ENCODE results near the gene DHRS13. TPM values are rescaled to one million over a fixed set of nuclear protein-coding genes. Genes with fewer than 3 reads are reported as not detected.
"Not testable (repeated sequence)": the region's sequence is repeated elsewhere in the genome, so short reads cannot be mapped to it uniquely, and the experiment has no call there.

Gene DHRS13
- total RNA-seq, 1 donor from 2014 or later: 8.2 TPM

DNA sequence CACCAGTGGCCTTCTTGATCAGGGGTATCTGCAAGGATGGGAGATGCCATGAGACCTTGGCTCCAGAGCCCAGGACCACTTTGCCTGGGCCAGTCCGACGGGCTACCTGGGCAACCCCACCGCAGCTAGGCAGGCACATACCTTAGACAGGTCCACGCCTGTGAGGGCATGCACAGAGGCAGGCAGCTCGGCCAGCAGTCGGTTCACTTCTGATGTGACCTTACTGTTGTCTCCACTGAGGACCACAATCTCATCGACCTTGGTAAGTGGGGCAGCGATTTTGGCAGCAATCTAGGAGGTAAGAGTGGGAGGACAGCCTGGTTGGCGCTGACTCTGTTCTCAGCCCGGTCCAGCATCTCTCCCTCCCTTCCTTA lies 22.3 kb downstream of the DHRS13 start:
- Mint-ChIP-seq H3K9me3 (ENCODE audit: unreplicated experiment) (no peaks in the 10 kb centered on the region), H3K4me1 (ENCODE audit: unreplicated experiment) (peaks cover 8% of the 10 kb centered on the region), H3K27ac (ENCODE audit: unreplicated experiment) (no peak overlapping the region), H3K27me3 (ENCODE audit: unreplicated experiment) (peaks cover 4% of the 10 kb centered on the region), H3K4me3 (ENCODE audit: unreplicated experiment) (no peak overlapping the region), H3K36me3 (ENCODE audit: low read depth, unreplicated experiment) (peaks cover 47% of the 10 kb centered on the region)
- no peak for DNase-seq (ENCODE audit: low spot score)
- TF ChIP-seq, protein P1, sequence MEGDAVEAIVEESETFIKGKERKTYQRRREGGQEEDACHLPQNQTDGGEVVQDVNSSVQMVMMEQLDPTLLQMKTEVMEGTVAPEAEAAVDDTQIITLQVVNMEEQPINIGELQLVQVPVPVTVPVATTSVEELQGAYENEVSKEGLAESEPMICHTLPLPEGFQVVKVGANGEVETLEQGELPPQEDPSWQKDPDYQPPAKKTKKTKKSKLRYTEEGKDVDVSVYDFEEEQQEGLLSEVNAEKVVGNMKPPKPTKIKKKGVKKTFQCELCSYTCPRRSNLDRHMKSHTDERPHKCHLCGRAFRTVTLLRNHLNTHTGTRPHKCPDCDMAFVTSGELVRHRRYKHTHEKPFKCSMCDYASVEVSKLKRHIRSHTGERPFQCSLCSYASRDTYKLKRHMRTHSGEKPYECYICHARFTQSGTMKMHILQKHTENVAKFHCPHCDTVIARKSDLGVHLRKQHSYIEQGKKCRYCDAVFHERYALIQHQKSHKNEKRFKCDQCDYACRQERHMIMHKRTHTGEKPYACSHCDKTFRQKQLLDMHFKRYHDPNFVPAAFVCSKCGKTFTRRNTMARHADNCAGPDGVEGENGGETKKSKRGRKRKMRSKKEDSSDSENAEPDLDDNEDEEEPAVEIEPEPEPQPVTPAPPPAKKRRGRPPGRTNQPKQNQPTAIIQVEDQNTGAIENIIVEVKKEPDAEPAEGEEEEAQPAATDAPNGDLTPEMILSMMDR (IDR thresholded peaks at IDR 0.05; ENCODE audit: unreplicated experiment): no peak

DNA sequence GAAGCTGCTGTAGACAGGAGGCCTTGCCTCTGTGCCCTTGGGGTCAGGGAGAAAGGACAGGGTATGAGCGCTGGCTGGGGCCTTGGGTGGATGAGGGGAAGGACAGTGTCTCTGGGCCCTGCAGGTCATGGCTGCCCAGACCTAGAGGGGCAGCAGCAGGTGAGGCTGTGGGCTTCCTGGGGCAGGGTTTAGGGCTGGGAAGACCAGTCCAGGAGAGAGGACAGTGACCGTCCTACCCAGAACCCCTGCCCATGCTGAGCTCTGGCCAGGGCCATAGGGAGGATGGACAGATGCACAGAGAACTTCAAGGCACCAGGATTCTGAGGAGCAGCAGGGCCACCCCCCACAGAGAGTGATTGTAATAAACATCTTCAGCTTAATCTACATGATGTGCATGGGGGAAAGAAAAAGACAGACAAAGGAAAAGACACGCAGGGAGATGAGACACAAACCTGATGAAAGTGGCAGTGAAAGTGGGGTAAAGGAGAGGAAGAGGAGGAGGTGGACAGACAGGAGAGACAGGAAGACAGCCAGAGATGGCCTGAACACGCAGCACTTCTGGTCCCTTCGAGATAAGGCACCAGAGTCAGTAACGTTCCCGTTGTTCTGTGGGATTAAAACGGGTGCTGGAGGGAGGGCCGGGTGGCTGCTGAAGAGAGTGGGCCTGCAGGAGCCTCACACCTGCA lies 22.9 kb downstream of the DHRS13 start:
- H3K4me3 Mint-ChIP-seq (ENCODE audit: unreplicated experiment): no peak overlapping the region
- TF ChIP-seq, protein P1 (IDR thresholded peaks at IDR 0.05; ENCODE audit: unreplicated experiment): no peak
- H3K36me3 Mint-ChIP-seq (ENCODE audit: low read depth, unreplicated experiment): peaks cover 42% of the 10 kb centered on the region
- H3K27ac Mint-ChIP-seq (ENCODE audit: unreplicated experiment): peak overlapping the region; percentile 13
- H3K9me3 Mint-ChIP-seq (ENCODE audit: unreplicated experiment): no peaks in the 10 kb centered on the region
- no peak for DNase-seq (ENCODE audit: low spot score)
- H3K4me1 Mint-ChIP-seq (ENCODE audit: unreplicated experiment): peaks cover 3% of the 10 kb centered on the region
- peaks cover 6% of the 10 kb centered on the region for H3K27me3 Mint-ChIP-seq (ENCODE audit: unreplicated experiment)

DNA sequence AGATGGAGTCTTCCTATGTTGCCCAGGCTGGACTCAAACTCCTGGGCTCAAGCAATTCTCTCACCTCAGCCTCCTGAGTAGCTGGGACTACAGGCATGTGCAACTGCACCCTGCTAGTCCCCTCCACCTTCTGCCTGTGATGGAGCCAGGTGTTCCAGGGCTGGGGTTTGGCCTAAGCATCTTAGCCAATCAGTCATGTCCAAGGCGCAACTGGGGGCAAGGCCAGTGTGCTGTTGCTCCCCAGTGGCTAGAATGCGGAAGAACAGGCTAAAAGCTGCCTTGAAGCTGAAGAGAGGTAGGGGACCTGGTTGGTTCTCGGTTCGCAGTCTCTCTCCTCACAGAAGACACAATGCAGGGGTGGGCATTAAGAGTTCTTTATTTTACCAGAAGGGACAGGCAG lies 23.9 kb downstream of the DHRS13 start:
- Mint-ChIP-seq H3K9me3 (ENCODE audit: unreplicated experiment) (no peaks in the 10 kb centered on the region), H3K27me3 (ENCODE audit: unreplicated experiment) (peaks cover 1% of the 10 kb centered on the region), H3K4me3 (ENCODE audit: unreplicated experiment) (peak overlapping the region; percentile 65), H3K4me1 (ENCODE audit: unreplicated experiment) (no peaks in the 10 kb centered on the region), H3K36me3 (ENCODE audit: low read depth, unreplicated experiment) (peaks cover 39% of the 10 kb centered on the region), H3K27ac (ENCODE audit: unreplicated experiment) (no peak overlapping the region)
- TF ChIP-seq, protein P1 (IDR thresholded peaks at IDR 0.05; ENCODE audit: unreplicated experiment): peak; percentile 21
- DNase-seq (ENCODE audit: low spot score): peak; percentile 41

DNA sequence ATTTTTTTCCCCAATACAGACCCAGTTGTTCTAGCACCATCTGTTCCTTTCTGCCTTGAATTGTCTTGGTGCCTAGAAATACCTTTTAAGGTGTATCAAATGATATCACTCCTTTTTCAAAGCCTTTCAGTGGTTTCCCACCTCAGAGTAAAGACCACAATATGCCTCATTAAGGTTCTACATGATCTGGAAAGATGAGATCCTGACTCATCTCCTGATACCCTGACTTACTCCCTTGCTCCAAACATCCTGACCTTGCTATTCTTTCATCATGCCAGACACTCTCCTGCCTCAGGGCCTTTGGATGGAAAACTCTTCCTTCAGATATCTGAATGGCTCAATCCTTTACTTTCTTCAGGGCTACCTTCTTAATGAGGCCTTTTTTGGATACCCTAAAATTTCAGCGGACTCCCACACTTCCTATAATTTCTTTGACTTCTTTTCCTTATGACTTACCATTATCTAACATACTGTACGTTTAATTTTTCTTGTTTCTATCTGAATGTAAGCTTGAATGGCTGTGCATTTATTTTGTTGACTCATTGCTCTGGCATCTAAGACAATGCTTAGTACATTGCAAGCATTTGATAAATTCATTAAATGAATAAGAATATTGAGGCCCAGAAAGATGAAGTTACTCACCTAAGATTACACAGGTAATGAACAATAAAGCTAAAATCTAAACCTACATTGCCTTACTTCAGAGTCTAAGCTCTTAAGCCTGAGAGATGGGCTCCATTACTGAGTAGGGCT lies 24.5 kb downstream of the DHRS13 start:
- no peaks in the 10 kb centered on the region for H3K9me3 Mint-ChIP-seq (ENCODE audit: unreplicated experiment)
- H3K4me3 Mint-ChIP-seq (ENCODE audit: unreplicated experiment): no peak overlapping the region
- no peaks in the 10 kb centered on the region for H3K4me1 Mint-ChIP-seq (ENCODE audit: unreplicated experiment)
- TF ChIP-seq, protein P1 (IDR thresholded peaks at IDR 0.05; ENCODE audit: unreplicated experiment): no peak
- H3K27ac Mint-ChIP-seq (ENCODE audit: unreplicated experiment): no peak overlapping the region
- DNase-seq (ENCODE audit: low spot score): no peak
- H3K36me3 Mint-ChIP-seq (ENCODE audit: low read depth, unreplicated experiment): peaks cover 37% of the 10 kb centered on the region
- H3K27me3 Mint-ChIP-seq (ENCODE audit: unreplicated experiment): peaks cover 1% of the 10 kb centered on the region

DNA sequence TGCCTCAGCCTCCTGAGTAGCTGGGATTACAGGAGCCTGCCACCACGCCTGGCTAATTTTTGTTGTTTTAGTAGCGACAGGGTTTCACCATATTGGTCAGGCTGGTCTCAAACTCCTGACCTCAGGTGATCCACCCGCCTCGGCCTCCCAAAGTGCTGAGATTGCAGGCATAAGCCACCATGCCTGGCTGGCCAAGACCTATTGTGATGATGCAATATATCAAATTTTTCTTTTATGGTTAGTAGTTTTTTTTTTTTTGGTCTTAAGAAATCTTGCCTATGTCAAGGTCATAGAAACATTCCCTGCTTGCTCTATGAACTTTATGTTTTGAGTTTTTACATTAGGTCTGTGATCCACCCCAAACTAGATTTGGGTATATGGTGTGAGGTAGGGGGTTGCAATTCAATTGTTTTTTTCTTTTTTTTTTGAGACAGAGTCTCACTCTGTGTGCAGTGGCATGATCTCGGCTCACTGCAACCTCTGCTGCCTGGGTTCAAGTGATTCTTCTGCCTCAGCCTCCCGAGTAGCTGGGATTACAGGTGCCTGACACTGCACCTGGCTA lies 25.6 kb downstream of the DHRS13 start:
- H3K4me1 Mint-ChIP-seq (ENCODE audit: unreplicated experiment); H3K4me3 Mint-ChIP-seq (ENCODE audit: unreplicated experiment); H3K9me3 Mint-ChIP-seq (ENCODE audit: unreplicated experiment); H3K27me3 Mint-ChIP-seq (ENCODE audit: unreplicated experiment); H3K27ac Mint-ChIP-seq (ENCODE audit: unreplicated experiment); DNase-seq (ENCODE audit: low spot score): not testable (repeated sequence)
- H3K36me3 Mint-ChIP-seq (ENCODE audit: low read depth, unreplicated experiment): peaks cover 26% of the 10 kb centered on the region
